ENCODE data around the gene ETV6. TPM values are rescaled to one million over a fixed set of nuclear protein-coding genes. Genes with fewer than 3 reads are reported as not detected.

Gene ETV6
- total and polyA plus RNA-seq, 9 of the 15 experiments (the other 6 are each of a cell fraction or from before 2014, with no cell fraction given): 0.81 to 12.7 (median 4.1) TPM

DNA sequence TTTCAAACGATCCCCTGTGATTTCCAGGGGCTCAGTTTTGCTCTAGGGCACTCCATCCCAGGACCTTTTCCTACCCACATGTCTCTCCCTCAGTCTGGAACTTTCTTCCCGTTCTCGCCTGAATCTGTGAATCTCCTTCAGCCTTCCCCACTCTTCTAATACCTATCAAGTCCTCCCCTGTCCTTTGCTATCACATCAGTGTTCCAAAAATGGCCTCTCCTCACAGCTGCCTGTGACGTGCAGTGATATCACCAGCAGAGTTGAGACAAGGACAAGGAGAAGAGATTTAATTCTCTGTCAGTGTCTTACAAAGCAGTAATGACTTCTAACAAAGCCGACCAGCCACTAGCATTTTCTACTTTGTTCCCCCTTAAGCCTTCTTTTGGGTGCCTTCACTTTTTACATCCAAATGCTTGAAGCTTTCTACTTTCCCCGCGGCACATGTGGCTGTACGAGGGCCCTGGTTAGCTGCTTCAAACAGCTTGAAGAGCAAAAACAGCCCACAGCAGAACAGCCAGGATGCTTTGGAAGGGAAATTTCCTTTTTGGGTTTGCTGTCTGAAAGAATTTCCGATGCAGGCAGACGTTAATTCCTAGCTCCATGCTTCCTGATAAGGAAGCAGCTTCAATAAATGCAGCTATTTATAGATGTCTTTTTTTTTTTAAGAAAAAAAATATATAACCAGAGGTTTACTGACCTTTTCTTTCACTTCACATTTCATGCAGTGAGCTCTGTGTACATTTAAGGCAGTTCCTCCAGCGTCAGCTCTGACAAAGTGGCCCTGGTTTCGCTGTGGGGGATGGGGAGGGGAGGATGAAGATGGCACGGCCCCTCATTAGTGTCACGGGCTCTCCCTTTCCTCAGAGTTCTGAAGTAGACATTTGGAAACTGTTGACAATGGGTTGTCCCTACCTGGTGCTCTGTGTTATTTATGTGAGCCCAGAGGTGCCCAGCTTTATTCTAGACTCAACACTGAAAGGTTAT lies 109.3 kb downstream of the ETV6 start (continued):
- TF ChIP-seq, protein P1, sequence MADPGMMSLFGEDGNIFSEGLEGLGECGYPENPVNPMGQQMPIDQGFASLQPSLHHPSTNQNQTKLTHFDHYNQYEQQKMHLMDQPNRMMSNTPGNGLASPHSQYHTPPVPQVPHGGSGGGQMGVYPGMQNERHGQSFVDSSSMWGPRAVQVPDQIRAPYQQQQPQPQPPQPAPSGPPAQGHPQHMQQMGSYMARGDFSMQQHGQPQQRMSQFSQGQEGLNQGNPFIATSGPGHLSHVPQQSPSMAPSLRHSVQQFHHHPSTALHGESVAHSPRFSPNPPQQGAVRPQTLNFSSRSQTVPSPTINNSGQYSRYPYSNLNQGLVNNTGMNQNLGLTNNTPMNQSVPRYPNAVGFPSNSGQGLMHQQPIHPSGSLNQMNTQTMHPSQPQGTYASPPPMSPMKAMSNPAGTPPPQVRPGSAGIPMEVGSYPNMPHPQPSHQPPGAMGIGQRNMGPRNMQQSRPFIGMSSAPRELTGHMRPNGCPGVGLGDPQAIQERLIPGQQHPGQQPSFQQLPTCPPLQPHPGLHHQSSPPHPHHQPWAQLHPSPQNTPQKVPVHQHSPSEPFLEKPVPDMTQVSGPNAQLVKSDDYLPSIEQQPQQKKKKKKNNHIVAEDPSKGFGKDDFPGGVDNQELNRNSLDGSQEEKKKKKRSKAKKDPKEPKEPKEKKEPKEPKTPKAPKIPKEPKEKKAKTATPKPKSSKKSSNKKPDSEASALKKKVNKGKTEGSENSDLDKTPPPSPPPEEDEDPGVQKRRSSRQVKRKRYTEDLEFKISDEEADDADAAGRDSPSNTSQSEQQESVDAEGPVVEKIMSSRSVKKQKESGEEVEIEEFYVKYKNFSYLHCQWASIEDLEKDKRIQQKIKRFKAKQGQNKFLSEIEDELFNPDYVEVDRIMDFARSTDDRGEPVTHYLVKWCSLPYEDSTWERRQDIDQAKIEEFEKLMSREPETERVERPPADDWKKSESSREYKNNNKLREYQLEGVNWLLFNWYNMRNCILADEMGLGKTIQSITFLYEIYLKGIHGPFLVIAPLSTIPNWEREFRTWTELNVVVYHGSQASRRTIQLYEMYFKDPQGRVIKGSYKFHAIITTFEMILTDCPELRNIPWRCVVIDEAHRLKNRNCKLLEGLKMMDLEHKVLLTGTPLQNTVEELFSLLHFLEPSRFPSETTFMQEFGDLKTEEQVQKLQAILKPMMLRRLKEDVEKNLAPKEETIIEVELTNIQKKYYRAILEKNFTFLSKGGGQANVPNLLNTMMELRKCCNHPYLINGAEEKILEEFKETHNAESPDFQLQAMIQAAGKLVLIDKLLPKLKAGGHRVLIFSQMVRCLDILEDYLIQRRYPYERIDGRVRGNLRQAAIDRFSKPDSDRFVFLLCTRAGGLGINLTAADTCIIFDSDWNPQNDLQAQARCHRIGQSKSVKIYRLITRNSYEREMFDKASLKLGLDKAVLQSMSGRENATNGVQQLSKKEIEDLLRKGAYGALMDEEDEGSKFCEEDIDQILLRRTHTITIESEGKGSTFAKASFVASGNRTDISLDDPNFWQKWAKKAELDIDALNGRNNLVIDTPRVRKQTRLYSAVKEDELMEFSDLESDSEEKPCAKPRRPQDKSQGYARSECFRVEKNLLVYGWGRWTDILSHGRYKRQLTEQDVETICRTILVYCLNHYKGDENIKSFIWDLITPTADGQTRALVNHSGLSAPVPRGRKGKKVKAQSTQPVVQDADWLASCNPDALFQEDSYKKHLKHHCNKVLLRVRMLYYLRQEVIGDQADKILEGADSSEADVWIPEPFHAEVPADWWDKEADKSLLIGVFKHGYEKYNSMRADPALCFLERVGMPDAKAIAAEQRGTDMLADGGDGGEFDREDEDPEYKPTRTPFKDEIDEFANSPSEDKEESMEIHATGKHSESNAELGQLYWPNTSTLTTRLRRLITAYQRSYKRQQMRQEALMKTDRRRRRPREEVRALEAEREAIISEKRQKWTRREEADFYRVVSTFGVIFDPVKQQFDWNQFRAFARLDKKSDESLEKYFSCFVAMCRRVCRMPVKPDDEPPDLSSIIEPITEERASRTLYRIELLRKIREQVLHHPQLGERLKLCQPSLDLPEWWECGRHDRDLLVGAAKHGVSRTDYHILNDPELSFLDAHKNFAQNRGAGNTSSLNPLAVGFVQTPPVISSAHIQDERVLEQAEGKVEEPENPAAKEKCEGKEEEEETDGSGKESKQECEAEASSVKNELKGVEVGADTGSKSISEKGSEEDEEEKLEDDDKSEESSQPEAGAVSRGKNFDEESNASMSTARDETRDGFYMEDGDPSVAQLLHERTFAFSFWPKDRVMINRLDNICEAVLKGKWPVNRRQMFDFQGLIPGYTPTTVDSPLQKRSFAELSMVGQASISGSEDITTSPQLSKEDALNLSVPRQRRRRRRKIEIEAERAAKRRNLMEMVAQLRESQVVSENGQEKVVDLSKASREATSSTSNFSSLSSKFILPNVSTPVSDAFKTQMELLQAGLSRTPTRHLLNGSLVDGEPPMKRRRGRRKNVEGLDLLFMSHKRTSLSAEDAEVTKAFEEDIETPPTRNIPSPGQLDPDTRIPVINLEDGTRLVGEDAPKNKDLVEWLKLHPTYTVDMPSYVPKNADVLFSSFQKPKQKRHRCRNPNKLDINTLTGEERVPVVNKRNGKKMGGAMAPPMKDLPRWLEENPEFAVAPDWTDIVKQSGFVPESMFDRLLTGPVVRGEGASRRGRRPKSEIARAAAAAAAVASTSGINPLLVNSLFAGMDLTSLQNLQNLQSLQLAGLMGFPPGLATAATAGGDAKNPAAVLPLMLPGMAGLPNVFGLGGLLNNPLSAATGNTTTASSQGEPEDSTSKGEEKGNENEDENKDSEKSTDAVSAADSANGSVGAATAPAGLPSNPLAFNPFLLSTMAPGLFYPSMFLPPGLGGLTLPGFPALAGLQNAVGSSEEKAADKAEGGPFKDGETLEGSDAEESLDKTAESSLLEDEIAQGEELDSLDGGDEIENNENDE (IDR thresholded peaks at IDR 0.05; ENCODE audit: low read depth, low read length): no peak
- TF ChIP-seq ZNF764 (CRISPR knock-in tag; IDR thresholded peaks at IDR 0.05; ENCODE audit: low read depth): no peak
- TF ChIP-seq, protein P2, sequence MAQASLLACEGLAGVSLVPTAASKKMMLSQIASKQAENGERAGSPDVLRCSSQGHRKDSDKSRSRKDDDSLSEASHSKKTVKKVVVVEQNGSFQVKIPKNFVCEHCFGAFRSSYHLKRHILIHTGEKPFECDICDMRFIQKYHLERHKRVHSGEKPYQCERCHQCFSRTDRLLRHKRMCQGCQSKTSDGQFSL (CRISPR knock-in tag; IDR thresholded peaks at IDR 0.05): no peak
- TF ChIP-seq, protein P2 (tag; IDR thresholded peaks at IDR 0.05): no peak
- TF ChIP-seq YBX1 (IDR thresholded peaks at IDR 0.05): no peak
- TF ChIP-seq, protein P3, sequence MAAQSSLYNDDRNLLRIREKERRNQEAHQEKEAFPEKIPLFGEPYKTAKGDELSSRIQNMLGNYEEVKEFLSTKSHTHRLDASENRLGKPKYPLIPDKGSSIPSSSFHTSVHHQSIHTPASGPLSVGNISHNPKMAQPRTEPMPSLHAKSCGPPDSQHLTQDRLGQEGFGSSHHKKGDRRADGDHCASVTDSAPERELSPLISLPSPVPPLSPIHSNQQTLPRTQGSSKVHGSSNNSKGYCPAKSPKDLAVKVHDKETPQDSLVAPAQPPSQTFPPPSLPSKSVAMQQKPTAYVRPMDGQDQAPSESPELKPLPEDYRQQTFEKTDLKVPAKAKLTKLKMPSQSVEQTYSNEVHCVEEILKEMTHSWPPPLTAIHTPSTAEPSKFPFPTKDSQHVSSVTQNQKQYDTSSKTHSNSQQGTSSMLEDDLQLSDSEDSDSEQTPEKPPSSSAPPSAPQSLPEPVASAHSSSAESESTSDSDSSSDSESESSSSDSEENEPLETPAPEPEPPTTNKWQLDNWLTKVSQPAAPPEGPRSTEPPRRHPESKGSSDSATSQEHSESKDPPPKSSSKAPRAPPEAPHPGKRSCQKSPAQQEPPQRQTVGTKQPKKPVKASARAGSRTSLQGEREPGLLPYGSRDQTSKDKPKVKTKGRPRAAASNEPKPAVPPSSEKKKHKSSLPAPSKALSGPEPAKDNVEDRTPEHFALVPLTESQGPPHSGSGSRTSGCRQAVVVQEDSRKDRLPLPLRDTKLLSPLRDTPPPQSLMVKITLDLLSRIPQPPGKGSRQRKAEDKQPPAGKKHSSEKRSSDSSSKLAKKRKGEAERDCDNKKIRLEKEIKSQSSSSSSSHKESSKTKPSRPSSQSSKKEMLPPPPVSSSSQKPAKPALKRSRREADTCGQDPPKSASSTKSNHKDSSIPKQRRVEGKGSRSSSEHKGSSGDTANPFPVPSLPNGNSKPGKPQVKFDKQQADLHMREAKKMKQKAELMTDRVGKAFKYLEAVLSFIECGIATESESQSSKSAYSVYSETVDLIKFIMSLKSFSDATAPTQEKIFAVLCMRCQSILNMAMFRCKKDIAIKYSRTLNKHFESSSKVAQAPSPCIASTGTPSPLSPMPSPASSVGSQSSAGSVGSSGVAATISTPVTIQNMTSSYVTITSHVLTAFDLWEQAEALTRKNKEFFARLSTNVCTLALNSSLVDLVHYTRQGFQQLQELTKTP (IDR thresholded peaks at IDR 0.05; ENCODE audit: low read depth in 1 of 2, partially characterized antibody in 2 of 2): no peak
- no peak for TF ChIP-seq GABPB2 (CRISPR knock-in tag; conservative IDR thresholded peaks at IDR 0.05)
